DMS79 treated with DMSO at 0.1 percent for 48 hours (cell line): ENCODE measurements around the gene PRKCA.
"Not testable (repeated sequence)": the region's sequence is repeated elsewhere in the genome, so short reads cannot be mapped to it uniquely, and the experiment has no call there.

ENCODE experiments used
- DNase-seq: peaks from one replicate; lab custom pipeline; 2025; lab: John Stamatoyannopoulos, UW

PRKCA gene

GRCh38 chr17:66684731-66685130, 382.3 kb downstream of the PRKCA start:
- DNase-seq: no peak

GRCh38 chr17:66686601-66687000, 384.2 kb downstream of the PRKCA start:
- no peak for DNase-seq

GRCh38 chr17:66687570-66688284, 385.3 kb downstream of the PRKCA start:
- DNase-seq: no peak

GRCh38 chr17:66689221-66689620, 386.8 kb downstream of the PRKCA start:
- DNase-seq: no peak

GRCh38 chr17:66690166-66690565, 387.8 kb downstream of the PRKCA start:
- DNase-seq: no peak

GRCh38 chr17:66691644-66692420, 389.4 kb downstream of the PRKCA start:
- DNase-seq: no peak

- DNase-seq: no peak
These were observed 389.9 kb downstream of the PRKCA start for GRCh38 chr17:66692421-66692690.

GRCh38 chr17:66695098-66695497, 392.7 kb downstream of the PRKCA start:
- no peak for DNase-seq

GRCh38 chr17:66698270-66698669, 395.9 kb downstream of the PRKCA start:
- DNase-seq: no peak

GRCh38 chr17:66701462-66701861, 399.0 kb downstream of the PRKCA start:
- no peak for DNase-seq

- DNase-seq: no peak
These were observed 399.9 kb downstream of the PRKCA start for GRCh38 chr17:66702106-66702936.

- DNase-seq: no peak
These were observed 402.6 kb downstream of the PRKCA start for GRCh38 chr17:66704858-66705520.

GRCh38 chr17:66706851-66707450, 404.5 kb downstream of the PRKCA start:
- no peak for DNase-seq

- no peak for DNase-seq
These were observed 409.0 kb downstream of the PRKCA start for GRCh38 chr17:66711401-66711800.

GRCh38 chr17:66711881-66712321, 409.5 kb downstream of the PRKCA start:
- DNase-seq: no peak

GRCh38 chr17:66712453-66712852, 410.0 kb downstream of the PRKCA start:
- DNase-seq: no peak

GRCh38 chr17:66713021-66713532, 410.7 kb downstream of the PRKCA start:
- not testable (repeated sequence) for DNase-seq

- no peak for DNase-seq
These were observed 411.2 kb downstream of the PRKCA start for GRCh38 chr17:66713533-66714042.

- no peak for DNase-seq
These were observed 411.9 kb downstream of the PRKCA start for GRCh38 chr17:66714046-66715023.

GRCh38 chr17:66715076-66715675, 412.8 kb downstream of the PRKCA start:
- DNase-seq: no peak
